Esophagus squamous epithelium (tissue), 5 donors: ENCODE results near the gene PKD1. TPM values are rescaled to one million over a fixed set of nuclear protein-coding genes. Genes with fewer than 3 reads are reported as not detected.
"Not testable (repeated sequence)": the region's sequence is repeated elsewhere in the genome, so short reads cannot be mapped to it uniquely, and the experiment has no call there.

Experiments used
- DNase-seq: peaks from one replicate; lab custom pipeline; 2025; lab: John Stamatoyannopoulos, UW
- H3K27ac ChIP-seq, 4 donors: fragments of 200-600 bp; sonication (generic); one replicate each; pipeline ENCODE4 v1.5.1; 2016 to 2019; ENCODE audit warnings: mild to moderate bottlenecking in 1 of 4
- H3K27me3 ChIP-seq, 4 donors: fragments of 200-600 bp; sonication (generic); 1 replicate in 3 of 4; 2 replicates in 1 of 4; pipeline versions ENCODE4 v1.5.1 to v1.6.0; 2017 to 2021; ENCODE audit warnings: antibody characterized with exemption in 1 of 4
- H3K36me3 ChIP-seq, 3 donors: fragments of 200-600 bp; sonication (generic); one replicate each; pipeline ENCODE4 v1.5.1; 2016 to 2019
- H3K4me1 ChIP-seq, 3 donors: fragments of 200-600 bp; sonication (generic); one replicate each; pipeline ENCODE4 v1.5.1; 2017 to 2019
- H3K4me3 ChIP-seq, 4 donors: fragments of 200-600 bp; sonication (generic); 1 replicate in 3 of 4; 2 replicates in 1 of 4; pipeline ENCODE4 v1.5.1; 2016 to 2019; ENCODE audit warnings: mild to moderate bottlenecking in 2 of 4, moderate library complexity in 1 of 4
- H3K9me3 ChIP-seq, 3 donors: fragments of 200-600 bp; sonication (generic); one replicate each; pipeline ENCODE4 v1.5.1; 2016 to 2019
- POLR2A ChIP-seq, 4 donors: fragments of 450-650 bp; IDR thresholded peaks; one replicate each; pipeline ENCODE4 v1.6.1; 2017; ENCODE audit warnings: antibody characterized with exemption in 4 of 4, mild to moderate bottlenecking in 4 of 4, moderate library complexity in 3 of 4
- WGBS, 2 donors: methylation state at CpG; one replicate each; pipeline ENCODE4 v1.1.5; 2018; 5-methylcytosine and 5-hydroxymethylcytosine counted together
- intact Hi-C: fragments of 100-400 bp; cut with DNase I; formaldehyde crosslinking; loops from one replicate; pipeline ENCODE4 v1.15.0; 2022
- total RNA-seq, 4 donors: library from RNA; depleted of rRNA; stranded (reverse); fragments of >200 nt; gene quantifications; one replicate each; pipeline ENCODE4 v1.1.0, GENCODE V29; 2016
- TF ChIP-seq, protein P1 (sequence below), 6 experiments: fragments of 450-650 bp in 4 of 6; fragments of 200-600 bp in 2 of 6; sonication (generic) in 2 of 6; IDR thresholded peaks; one replicate each; pipeline ENCODE4 v1.5.1; 2016 to 2019; ENCODE audit warnings: antibody characterized with exemption in 6 of 6, mild to moderate bottlenecking in 4 of 6, moderate library complexity in 4 of 6
- donor health status: DM: yes; HTN: yes; CAD: no.

The PKD1 gene
- 100 to 1,000 TPM in 1 of 4 donors, 10 to 100 TPM in 3; 34.1 to 123 (median 64.1) TPM for total RNA-seq

DNA sequence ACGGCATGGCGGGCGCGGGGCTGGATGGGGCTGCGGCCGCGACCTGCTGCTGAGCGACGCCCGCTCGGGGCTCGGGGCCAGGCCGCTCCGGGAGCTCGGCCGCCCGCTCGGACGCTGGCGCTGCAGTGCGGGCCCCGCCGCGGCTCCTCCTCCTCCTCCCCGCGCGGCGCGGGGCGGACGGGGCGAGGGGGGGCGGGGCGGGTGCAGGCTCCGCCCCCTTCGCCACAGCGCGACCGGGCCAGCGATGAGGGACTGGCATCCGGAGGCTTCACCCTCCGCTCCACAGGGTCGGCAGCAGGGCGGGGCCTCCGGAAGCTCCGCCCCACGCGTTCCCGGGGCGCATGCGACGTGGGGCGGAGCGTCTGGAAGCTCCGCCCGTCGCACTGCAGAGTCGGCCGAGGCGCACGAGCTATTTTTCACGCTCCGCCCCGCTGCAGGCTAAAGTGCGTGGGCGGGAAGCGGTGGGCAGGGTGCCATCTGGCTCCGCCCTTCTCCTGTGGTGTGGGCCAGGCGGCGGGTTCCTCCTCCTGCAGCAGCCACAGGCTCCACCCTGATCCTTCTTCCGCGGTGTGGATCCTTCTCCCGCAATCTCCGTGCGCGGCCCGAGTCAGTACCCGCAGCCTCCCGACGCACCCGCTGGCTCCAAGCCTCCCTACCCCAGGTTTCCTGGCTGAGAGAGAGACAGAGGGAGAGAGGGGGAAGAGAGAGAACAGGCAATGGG, at the start of gene PKD1:
TSS of gene PKD1 (minus strand) at position 129 of the 721 bp plus-strand sequence. CDS start 209 bp downstream, outside the sequence.
- Histone ChIP-seq H3K4me3 (peak within 1 kb of the TSS; percentile 42 to 72 (median 55)), H3K27ac (peak within 1 kb of the TSS; percentile 78 to 92 (median 87)), H3K4me1 (peaks cover 9 to 47% (median 17%) of the 10 kb centered on the region in 3 donors)
- TF ChIP-seq POLR2A (IDR thresholded peaks at IDR 0.05): peak in 1 of 4 donors; percentile 52
- H3K36me3 ChIP-seq, intact Hi-C loops, H3K9me3 ChIP-seq, H3K27me3 ChIP-seq: not testable (repeated sequence)
- DNase-seq: peak; percentile 69
- WGBS, 2 donors: 0 to 1% methylated on average over 4 to 18 of the region's 81 CpGs

- H3K4me1 ChIP-seq: peaks cover 0 to 2% (median 0%) of the 10 kb centered on the region in 3 donors
- no peaks in the 10 kb centered on the region for H3K27me3 ChIP-seq
- no peak for DNase-seq
- no peak for TF ChIP-seq POLR2A (IDR thresholded peaks at IDR 0.05)
- TF ChIP-seq, protein P1, sequence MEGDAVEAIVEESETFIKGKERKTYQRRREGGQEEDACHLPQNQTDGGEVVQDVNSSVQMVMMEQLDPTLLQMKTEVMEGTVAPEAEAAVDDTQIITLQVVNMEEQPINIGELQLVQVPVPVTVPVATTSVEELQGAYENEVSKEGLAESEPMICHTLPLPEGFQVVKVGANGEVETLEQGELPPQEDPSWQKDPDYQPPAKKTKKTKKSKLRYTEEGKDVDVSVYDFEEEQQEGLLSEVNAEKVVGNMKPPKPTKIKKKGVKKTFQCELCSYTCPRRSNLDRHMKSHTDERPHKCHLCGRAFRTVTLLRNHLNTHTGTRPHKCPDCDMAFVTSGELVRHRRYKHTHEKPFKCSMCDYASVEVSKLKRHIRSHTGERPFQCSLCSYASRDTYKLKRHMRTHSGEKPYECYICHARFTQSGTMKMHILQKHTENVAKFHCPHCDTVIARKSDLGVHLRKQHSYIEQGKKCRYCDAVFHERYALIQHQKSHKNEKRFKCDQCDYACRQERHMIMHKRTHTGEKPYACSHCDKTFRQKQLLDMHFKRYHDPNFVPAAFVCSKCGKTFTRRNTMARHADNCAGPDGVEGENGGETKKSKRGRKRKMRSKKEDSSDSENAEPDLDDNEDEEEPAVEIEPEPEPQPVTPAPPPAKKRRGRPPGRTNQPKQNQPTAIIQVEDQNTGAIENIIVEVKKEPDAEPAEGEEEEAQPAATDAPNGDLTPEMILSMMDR (IDR thresholded peaks at IDR 0.05): no peak
- 100% methylated on average over 1 of the region's 20 CpGs; no CpG with 5 or more reads in 1 of the 2 donors for WGBS, 2 donors
- intact Hi-C loops: no loop called here
- no peaks in the 10 kb centered on the region for H3K9me3 ChIP-seq
- H3K4me3 ChIP-seq: no peak overlapping the region
- no peak overlapping the region for H3K27ac ChIP-seq
- H3K36me3 ChIP-seq: no peaks in the 10 kb centered on the region
Observed at GRCh38 chr16:2184962-2185361, 49.3 kb upstream of the PKD1 start.

DNA sequence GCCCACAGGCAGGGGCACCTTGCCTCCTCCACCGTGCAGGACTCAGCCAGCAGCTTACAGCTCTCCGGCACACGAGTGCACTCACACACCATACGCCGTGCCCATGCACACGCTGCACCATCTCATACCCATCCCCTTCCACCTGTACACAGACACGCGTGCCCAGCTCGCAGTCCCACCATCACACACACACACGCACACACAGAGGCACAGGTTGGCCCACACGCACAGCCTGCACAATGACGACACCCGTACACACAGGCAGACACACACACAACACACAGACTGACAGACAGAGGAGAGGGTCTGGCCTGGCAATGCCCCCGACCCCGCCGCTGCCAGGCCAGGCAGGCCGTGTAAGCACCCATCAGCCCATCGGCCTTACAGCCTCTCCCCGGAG, 48.6 kb upstream of the PKD1 start:
- H3K9me3 ChIP-seq: no peaks in the 10 kb centered on the region
- no peaks in the 10 kb centered on the region for H3K27me3 ChIP-seq
- peaks cover 0 to 6% (median 3%) of the 10 kb centered on the region in 3 donors for H3K4me1 ChIP-seq
- no peaks in the 10 kb centered on the region for H3K36me3 ChIP-seq
- TF ChIP-seq POLR2A (IDR thresholded peaks at IDR 0.05): no peak
- TF ChIP-seq, protein P1 (IDR thresholded peaks at IDR 0.05): no peak
- intact Hi-C loops: no loop called here
- WGBS, 2 donors: 73 to 82% methylated on average over 9 to 10 of the region's 19 CpGs
- no peak overlapping the region for H3K27ac ChIP-seq
- no peak for DNase-seq
- H3K4me3 ChIP-seq: no peak overlapping the region

- DNase-seq: no peak
- WGBS, 2 donors: 91 to 93% methylated on average over 7 to 8 of the region's 30 CpGs
- TF ChIP-seq, protein P1 (IDR thresholded peaks at IDR 0.05): no peak
- TF ChIP-seq POLR2A (IDR thresholded peaks at IDR 0.05): no peak
Observed at GRCh38 chr16:2183671-2184070, 48.0 kb upstream of the PKD1 start.

GRCh38 chr16:2181952-2182351, 46.3 kb upstream of the PKD1 start:
- Histone ChIP-seq H3K9me3 (no peaks in the 10 kb centered on the region), H3K4me3 (no peak overlapping the region), H3K4me1 (peaks cover 0 to 15% (median 6%) of the 10 kb centered on the region in 3 donors), H3K36me3 (peaks cover 0 to 16% (median 0%) of the 10 kb centered on the region in 3 donors), H3K27ac (no peak overlapping the region), H3K27me3 (no peaks in the 10 kb centered on the region)
- TF ChIP-seq, protein P1 (IDR thresholded peaks at IDR 0.05): no peak
- TF ChIP-seq POLR2A (IDR thresholded peaks at IDR 0.05): no peak
- WGBS, 2 donors: 86% methylated on average over 10 of the region's 20 CpGs; no CpG with 5 or more reads in 1 of the 2 donors
- no peak for DNase-seq
- intact Hi-C loops: no loop called here

More at GRCh38 chr16:2183671-2184070, 48.0 kb upstream of the PKD1 start:
- intact Hi-C loops: no loop called here
- H3K4me3 ChIP-seq: no peak overlapping the region
- no peak overlapping the region for H3K27ac ChIP-seq
- no peaks in the 10 kb centered on the region for H3K27me3 ChIP-seq
- H3K36me3 ChIP-seq: no peaks in the 10 kb centered on the region
- peaks cover 0 to 9% (median 6%) of the 10 kb centered on the region in 3 donors for H3K4me1 ChIP-seq
- no peaks in the 10 kb centered on the region for H3K9me3 ChIP-seq
